ENCODE results near the gene PDS5A.
"Not testable (repeated sequence)": the region's sequence is repeated elsewhere in the genome, so short reads cannot be mapped to it uniquely, and the experiment has no call there.

Gene PDS5A

GRCh38 chr4:39838431-39838830 lies 139.3 kb downstream of the PDS5A start:
- not testable (repeated sequence) for DNase-seq (ENCODE audit: low read depth in 2 of 2)

DNA sequence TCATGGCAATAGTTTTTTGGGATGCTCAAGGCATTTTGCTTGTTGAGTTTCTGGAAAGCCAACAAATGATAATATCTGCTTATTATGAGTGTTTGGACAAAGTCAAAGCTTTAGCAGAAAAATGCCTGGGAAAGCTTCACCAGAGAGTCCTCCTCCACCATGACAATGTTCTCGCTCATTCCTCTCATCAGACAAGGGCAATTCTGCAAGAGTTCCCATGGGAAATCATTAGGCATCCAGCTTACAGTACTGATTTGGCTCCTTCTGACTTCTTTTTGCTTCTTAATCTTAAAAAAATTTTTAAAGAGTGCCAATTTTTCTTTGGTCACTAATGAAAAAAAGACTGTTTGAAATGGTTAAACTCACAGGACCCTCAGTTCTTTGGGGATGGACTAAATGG lies 143.4 kb downstream of the PDS5A start:
- no peak for DNase-seq (ENCODE audit: low read depth in 2 of 2)

GRCh38 chr4:39825741-39826231 lies 151.9 kb downstream of the PDS5A start:
- no peak for DNase-seq (ENCODE audit: low read depth in 2 of 2)

GRCh38 chr4:39825090-39825489 lies 152.6 kb downstream of the PDS5A start:
- no peak for DNase-seq (ENCODE audit: low read depth in 2 of 2)

GRCh38 chr4:39823191-39823590 lies 154.5 kb downstream of the PDS5A start:
- no peak for DNase-seq (ENCODE audit: low read depth in 2 of 2)

DNA sequence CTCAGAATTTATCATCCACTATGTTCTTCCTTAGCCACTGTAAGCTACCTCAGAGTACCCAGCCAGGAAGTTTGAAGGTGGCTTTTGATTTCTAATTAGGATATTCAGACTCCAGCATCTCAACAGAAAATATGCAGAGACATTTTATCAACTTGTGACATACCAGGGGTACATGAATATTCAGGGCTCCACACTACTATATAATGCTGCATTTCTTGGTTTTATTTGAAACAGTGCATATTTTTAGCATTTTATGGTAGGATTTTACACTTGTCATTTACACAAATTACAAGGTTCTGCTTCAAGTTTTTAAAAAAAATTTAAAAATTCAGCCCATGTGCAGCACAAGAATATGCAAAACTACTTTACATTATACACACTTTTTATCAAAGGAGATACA lies 155.0 kb downstream of the PDS5A start:
- DNase-seq (ENCODE audit: low read depth in 2 of 2): no peak

DNA sequence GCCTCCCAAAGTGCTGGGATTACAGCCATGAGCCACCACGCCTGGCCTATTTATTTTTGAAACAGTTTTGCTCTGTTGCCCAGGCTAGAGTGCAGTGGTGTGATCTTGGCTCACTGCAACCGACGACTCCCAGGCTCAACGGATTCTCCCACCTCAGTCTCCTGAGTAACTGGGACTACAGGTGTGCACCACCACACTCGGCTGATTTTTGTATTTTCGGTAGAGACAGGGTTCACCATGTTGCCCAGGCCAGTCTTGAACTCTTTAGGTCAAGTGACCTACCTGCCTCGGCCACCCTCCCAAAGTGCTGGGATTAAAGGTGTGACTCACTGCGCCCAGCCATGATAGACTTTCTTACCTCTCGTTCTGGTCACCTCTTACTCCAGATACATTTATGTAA lies 155.8 kb downstream of the PDS5A start:
- DNase-seq (ENCODE audit: low read depth in 2 of 2): no peak

- no peak for DNase-seq (ENCODE audit: low read depth in 2 of 2)
Observed at GRCh38 chr4:39820186-39820585, 157.5 kb downstream of the PDS5A start.

- no peak for DNase-seq (ENCODE audit: low read depth in 2 of 2)
Observed at GRCh38 chr4:39818646-39819045, 159.1 kb downstream of the PDS5A start.

DNA sequence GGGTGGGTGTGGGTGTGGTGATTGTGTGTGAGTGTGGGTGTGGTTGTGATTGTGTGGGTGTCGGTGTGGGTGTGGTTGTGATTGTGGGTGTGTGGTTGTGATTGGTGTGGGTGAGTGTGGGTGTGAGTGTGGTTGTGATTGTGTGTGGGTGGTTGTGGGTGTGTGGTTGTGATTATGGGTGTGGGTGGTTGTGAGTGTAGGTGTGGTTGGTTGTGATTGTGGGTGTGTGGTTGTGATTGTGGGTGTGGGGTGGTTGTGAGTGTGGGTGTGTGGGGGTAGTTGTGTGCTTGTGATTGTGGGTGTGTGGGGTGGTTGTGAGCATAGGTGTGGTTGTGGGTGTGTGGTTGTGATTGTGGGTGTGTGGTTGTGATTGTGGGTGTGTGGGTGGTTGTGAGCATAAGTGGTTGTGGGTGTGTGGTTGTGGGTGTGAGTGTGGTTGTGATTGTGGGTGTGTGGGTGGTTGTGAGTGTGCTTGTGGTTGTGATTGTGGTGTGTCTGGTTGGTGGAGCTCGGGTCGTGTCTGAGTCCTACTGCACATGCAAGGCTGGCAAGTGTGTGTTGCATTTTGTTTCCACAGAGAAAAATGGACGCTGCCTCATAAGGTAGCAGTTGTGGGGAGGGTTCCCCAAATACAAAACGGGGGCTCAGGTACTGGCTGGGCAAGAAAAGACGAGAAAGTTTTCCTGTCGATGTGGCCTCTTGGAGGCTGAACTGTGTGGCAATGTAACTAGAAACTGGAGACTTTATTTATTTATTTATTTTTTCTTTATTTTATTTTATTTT lies 163.1 kb downstream of the PDS5A start:
- DNase-seq (ENCODE audit: low read depth in 2 of 2): no peak

DNA sequence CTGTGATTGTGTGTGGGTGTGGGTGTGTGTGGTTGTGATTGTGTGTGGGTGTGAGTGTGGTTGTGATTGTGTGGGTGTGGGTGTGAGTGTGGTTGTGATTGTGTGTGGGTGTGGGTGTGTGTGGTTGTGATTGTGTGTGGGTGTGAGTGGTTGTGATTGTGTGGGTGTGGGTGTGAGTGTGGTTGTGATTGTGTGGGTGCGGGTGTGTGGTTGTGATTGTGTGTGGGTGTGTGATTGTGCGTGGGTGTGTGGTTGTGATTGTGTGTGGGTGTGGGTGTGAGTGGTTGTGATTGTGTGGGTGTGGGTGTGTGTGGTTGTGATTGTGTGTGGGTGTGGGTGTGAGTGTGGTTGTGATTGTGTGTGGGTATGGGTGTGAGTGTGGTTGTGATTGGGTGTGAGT lies 163.9 kb downstream of the PDS5A start:
- DNase-seq (ENCODE audit: low read depth in 2 of 2): not testable (repeated sequence)

- not testable (repeated sequence) for DNase-seq (ENCODE audit: low read depth in 2 of 2)
Observed at GRCh38 chr4:39813033-39813432, 164.7 kb downstream of the PDS5A start.

GRCh38 chr4:39812500-39812899 lies 165.2 kb downstream of the PDS5A start:
- DNase-seq (ENCODE audit: low read depth in 2 of 2): no peak

- DNase-seq (ENCODE audit: low read depth in 2 of 2): no peak
Observed at GRCh38 chr4:39808231-39808749, 169.4 kb downstream of the PDS5A start.

DNA sequence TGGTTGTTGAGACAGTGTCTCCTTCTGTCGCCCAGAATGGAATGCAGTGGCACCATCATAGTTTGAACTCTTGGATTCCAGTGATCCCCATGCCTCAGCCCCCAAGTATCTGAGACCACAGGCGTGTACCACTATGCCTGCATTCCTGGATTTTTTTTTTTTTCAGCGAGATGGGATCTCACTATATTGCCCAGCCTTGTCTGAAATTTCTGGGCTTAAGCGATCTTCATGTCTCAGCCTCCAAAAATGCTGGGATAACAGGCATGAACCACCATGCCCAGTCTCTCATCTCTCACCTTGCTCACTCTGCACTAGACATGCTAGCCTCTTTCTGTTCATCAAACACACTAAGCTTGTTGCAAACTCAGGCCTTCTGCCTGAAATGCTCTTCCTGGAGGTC lies 175.7 kb downstream of the PDS5A start:
- DNase-seq (ENCODE audit: low read depth in 2 of 2): no peak

DNA sequence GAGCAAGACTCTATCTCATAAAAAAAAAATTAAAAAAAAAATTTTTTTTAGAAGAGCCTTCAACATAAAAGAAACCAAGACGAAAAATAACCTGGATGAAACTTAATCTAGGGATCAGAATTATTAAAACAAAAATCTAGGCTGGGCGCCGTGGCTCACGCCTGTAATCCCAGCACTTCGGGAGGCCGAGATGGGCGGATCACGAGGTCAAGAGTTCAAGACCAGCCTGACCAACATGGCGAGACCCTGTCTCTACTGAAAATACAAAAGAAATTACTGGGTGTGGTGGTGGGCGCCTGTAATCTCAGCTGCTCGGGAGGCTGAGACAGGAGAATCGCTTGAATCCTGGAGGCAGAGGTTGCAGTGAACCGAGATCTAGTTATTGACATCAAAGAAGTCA lies 184.7 kb downstream of the PDS5A start:
- not testable (repeated sequence) for DNase-seq (ENCODE audit: low read depth in 2 of 2)

DNA sequence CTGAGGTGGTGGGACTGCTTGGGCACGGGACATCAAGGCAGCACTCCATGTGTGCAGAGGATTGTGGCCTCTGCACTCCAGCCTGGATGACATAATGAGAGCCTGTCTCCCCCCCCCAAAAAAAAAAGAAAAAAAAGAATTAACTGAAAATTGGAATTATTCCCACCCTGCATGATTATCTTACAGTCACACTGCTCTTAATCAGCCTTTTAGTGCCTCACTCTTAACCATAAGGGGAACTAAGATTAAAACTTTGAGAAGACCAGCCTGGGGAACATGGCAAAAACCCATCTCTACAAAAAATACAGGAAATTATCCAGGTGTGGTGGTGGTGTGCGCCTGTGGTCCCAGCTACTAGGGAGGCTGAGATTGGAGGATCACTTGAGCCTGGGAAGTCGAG lies 185.2 kb downstream of the PDS5A start:
- no peak for DNase-seq (ENCODE audit: low read depth in 2 of 2)

DNA sequence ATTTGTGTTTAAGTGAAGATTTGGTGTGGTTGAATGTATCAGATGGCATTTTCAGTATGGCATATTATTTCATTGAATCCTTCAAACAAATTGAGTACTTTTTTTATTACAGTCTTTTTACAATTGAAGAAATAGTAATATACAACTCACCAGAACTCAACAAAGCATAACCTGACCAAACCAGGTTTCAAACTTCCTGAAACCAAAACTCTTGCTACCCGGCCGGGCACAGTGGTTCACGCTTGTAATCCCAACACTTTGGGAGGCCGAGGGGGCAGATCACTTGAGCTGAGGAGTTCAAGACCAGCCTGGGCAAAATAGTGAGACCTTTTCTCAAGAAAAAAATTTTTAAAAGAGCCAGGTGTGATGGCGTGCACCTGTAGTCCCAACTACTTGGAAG lies 185.6 kb downstream of the PDS5A start:
- no peak for DNase-seq (ENCODE audit: low read depth in 2 of 2)

DNA sequence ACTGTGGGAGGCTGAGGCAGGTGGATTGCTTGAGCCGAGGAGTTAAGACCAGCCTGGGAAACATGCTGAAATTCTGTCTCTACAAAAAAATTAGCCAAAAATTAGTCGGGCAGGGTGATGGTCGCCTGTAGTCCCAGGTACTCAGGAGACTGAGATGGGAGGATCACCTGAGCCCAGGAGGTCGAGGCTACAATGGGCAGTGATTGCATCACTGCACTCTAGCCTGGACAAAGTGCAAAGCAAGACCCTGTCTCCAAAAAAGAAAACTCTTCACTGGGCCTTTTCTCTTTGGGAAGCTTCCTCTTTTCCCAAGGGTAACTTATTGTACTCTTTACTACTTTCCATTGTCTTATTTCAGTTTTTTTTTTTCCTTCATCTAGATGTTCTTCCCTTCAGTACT lies 190.9 kb downstream of the PDS5A start:
- DNase-seq (ENCODE audit: low read depth in 2 of 2): no peak

- DNase-seq (ENCODE audit: low read depth in 2 of 2): no peak
Observed at GRCh38 chr4:39785083-39785482, 192.6 kb downstream of the PDS5A start.

- not testable (repeated sequence) for DNase-seq (ENCODE audit: low read depth in 2 of 2)
Observed at GRCh38 chr4:39781988-39782387, 195.7 kb downstream of the PDS5A start.
